C4-2B (cell line): ENCODE measurements around the gene RUNX3.

Source experiments
- H3K27ac ChIP-seq: fragments of 450-650 bp; 2 replicates; pipeline ENCODE4 v1.5.1; 2017
- CTCF ChIP-seq: fragments of 450-650 bp; conservative IDR thresholded peaks from 2 replicates; pipeline ENCODE4 v1.5.1; 2017; ENCODE audit warnings: mild to moderate bottlenecking
- ZFX ChIP-seq: fragments of 450-650 bp; IDR thresholded peaks from 2 replicates; pipeline ENCODE4 v1.6.1; 2017

RUNX3 gene

GRCh38 chr1:24914226-24915069 lies 15.6 kb downstream of the RUNX3 start:
- no peak overlapping the region for H3K27ac ChIP-seq
- TF ChIP-seq ZFX (no peak), CTCF (no peak)

- TF ChIP-seq CTCF (no peak), ZFX (no peak)
- no peak overlapping the region for H3K27ac ChIP-seq
These were observed 16.4 kb downstream of the RUNX3 start for GRCh38 chr1:24913616-24914225.

GRCh38 chr1:24913274-24913604 lies 16.8 kb downstream of the RUNX3 start:
- H3K27ac ChIP-seq: no peak overlapping the region
- TF ChIP-seq ZFX: no peak
- no peak for TF ChIP-seq CTCF

GRCh38 chr1:24912376-24913273 lies 17.5 kb downstream of the RUNX3 start:
- no peak overlapping the region for H3K27ac ChIP-seq
- TF ChIP-seq CTCF: no peak
- TF ChIP-seq ZFX: no peak

- TF ChIP-seq ZFX (no peak), CTCF (no peak)
- H3K27ac ChIP-seq: no peak overlapping the region
These were observed 18.4 kb downstream of the RUNX3 start for GRCh38 chr1:24911651-24912155.

- TF ChIP-seq ZFX: no peak
- TF ChIP-seq CTCF: no peak
- no peak overlapping the region for H3K27ac ChIP-seq
These were observed 19.1 kb downstream of the RUNX3 start for GRCh38 chr1:24910751-24911650.
